Skeletal muscle satellite cell (primary cell): ENCODE results near the gene KCTD17.

ENCODE experiments used
- H3K27me3 ChIP-seq: 2 replicates; pipeline ENCODE4 v1.7.0; 2013; ENCODE audit warnings: low read length; ENCODE audit not compliant: control insufficient read depth, insufficient read depth
- H3K36me3 ChIP-seq: 2 replicates; pipeline ENCODE4 v1.7.0; 2013; ENCODE audit warnings: mild to moderate bottlenecking, control low read depth, low read length; ENCODE audit not compliant: insufficient read depth
- H3K4me1 ChIP-seq: 2 replicates; pipeline ENCODE4 v1.7.0; 2013; ENCODE audit warnings: low read length; ENCODE audit not compliant: control insufficient read depth, insufficient read depth
- H3K4me2 ChIP-seq: 2 replicates; pipeline ENCODE4 v1.7.0; 2013; ENCODE audit warnings: mild to moderate bottlenecking, low read length
- H3K4me3 ChIP-seq: 2 replicates; pipeline ENCODE4 v1.7.0; 2013; ENCODE audit warnings: low read length
- H3K9ac ChIP-seq: 2 replicates; pipeline ENCODE4 v1.7.0; 2013; ENCODE audit warnings: mild to moderate bottlenecking, low read depth, low read length, moderate library complexity
- H3K9me3 ChIP-seq: replicated peaks from 2 replicates; pipeline ENCODE4 v1.7.0; 2013; ENCODE audit warnings: mild to moderate bottlenecking, control low read depth, low read length

KCTD17 gene

GRCh38 chr22:37032535-37033460 lies 18.7 kb upstream of the KCTD17 start:
- Histone ChIP-seq H3K4me3 (no peak overlapping the region), H3K9ac (no peak overlapping the region), H3K36me3 (peaks cover 21% of the 10 kb centered on the region)

GRCh38 chr22:37033605-37034430 lies 17.7 kb upstream of the KCTD17 start:
- H3K36me3 ChIP-seq = peaks cover 16% of the 10 kb centered on the region
- H3K4me3 ChIP-seq = no peak overlapping the region
- no peaks in the 10 kb centered on the region for H3K9me3 ChIP-seq
- H3K27me3 ChIP-seq = peaks cover 23% of the 10 kb centered on the region
- H3K4me2 ChIP-seq = no peak overlapping the region
- no peaks in the 10 kb centered on the region for H3K4me1 ChIP-seq
- no peak overlapping the region for H3K9ac ChIP-seq

More at GRCh38 chr22:37032535-37033460, 18.7 kb upstream of the KCTD17 start:
- H3K27me3 ChIP-seq = peaks cover 22% of the 10 kb centered on the region
- no peaks in the 10 kb centered on the region for H3K9me3 ChIP-seq
- H3K4me2 ChIP-seq = no peak overlapping the region
- H3K4me1 ChIP-seq = no peaks in the 10 kb centered on the region

- H3K4me3 ChIP-seq = no peak overlapping the region
- H3K9me3 ChIP-seq = no peaks in the 10 kb centered on the region
- peaks cover 3% of the 10 kb centered on the region for H3K4me1 ChIP-seq
- no peak overlapping the region for H3K9ac ChIP-seq
- no peak overlapping the region for H3K4me2 ChIP-seq
- H3K27me3 ChIP-seq = peaks cover 23% of the 10 kb centered on the region
- H3K36me3 ChIP-seq = no peaks in the 10 kb centered on the region
These were observed 14.7 kb upstream of the KCTD17 start for GRCh38 chr22:37036655-37037377.

GRCh38 chr22:37037669-37038068 lies 13.9 kb upstream of the KCTD17 start:
- Histone ChIP-seq H3K4me2 (no peak overlapping the region), H3K9ac (no peak overlapping the region)

GRCh38 chr22:37039466-37039865 lies 12.1 kb upstream of the KCTD17 start:
- Histone ChIP-seq H3K27me3 (peaks cover 35% of the 10 kb centered on the region), H3K4me1 (peaks cover 3% of the 10 kb centered on the region), H3K36me3 (no peaks in the 10 kb centered on the region), H3K9ac (no peak overlapping the region), H3K4me2 (no peak overlapping the region), H3K9me3 (no peaks in the 10 kb centered on the region), H3K4me3 (no peak overlapping the region)

More at GRCh38 chr22:37037669-37038068, 13.9 kb upstream of the KCTD17 start:
- H3K27me3 ChIP-seq = peaks cover 23% of the 10 kb centered on the region
- H3K36me3 ChIP-seq = no peaks in the 10 kb centered on the region
- H3K9me3 ChIP-seq = no peaks in the 10 kb centered on the region
- H3K4me1 ChIP-seq = peaks cover 3% of the 10 kb centered on the region
- H3K4me3 ChIP-seq = no peak overlapping the region

- H3K4me3 ChIP-seq = no peak overlapping the region
- peaks cover 5% of the 10 kb centered on the region for H3K4me1 ChIP-seq
- H3K36me3 ChIP-seq = no peaks in the 10 kb centered on the region
- peaks cover 13% of the 10 kb centered on the region for H3K27me3 ChIP-seq
- no peak overlapping the region for H3K9ac ChIP-seq
- no peak overlapping the region for H3K4me2 ChIP-seq
- H3K9me3 ChIP-seq = no peaks in the 10 kb centered on the region
These were observed 8.2 kb upstream of the KCTD17 start for GRCh38 chr22:37043209-37043827.

- peaks cover 5% of the 10 kb centered on the region for H3K4me1 ChIP-seq
- H3K36me3 ChIP-seq = no peaks in the 10 kb centered on the region
- H3K4me3 ChIP-seq = no peak overlapping the region
- H3K9ac ChIP-seq = no peak overlapping the region
- no peak overlapping the region for H3K4me2 ChIP-seq
- H3K27me3 ChIP-seq = peaks cover 13% of the 10 kb centered on the region
- H3K9me3 ChIP-seq = no peaks in the 10 kb centered on the region
These were observed 7.6 kb upstream of the KCTD17 start for GRCh38 chr22:37043828-37044538.

- Histone ChIP-seq H3K27me3 (peaks cover 13% of the 10 kb centered on the region), H3K4me3 (no peak overlapping the region), H3K9me3 (no peaks in the 10 kb centered on the region), H3K9ac (no peak overlapping the region), H3K36me3 (no peaks in the 10 kb centered on the region), H3K4me2 (no peak overlapping the region), H3K4me1 (peaks cover 5% of the 10 kb centered on the region)
These were observed 6.6 kb upstream of the KCTD17 start for GRCh38 chr22:37044634-37045625.

- H3K4me1 ChIP-seq = peaks cover 4% of the 10 kb centered on the region
These were observed 5.6 kb upstream of the KCTD17 start for GRCh38 chr22:37045958-37046357.

More at GRCh38 chr22:37045958-37046357, 5.6 kb upstream of the KCTD17 start:
- Histone ChIP-seq H3K9me3 (no peaks in the 10 kb centered on the region), H3K9ac (no peak overlapping the region), H3K36me3 (no peaks in the 10 kb centered on the region), H3K4me2 (no peak overlapping the region), H3K4me3 (no peak overlapping the region), H3K27me3 (peaks cover 13% of the 10 kb centered on the region)
